GM08714 (cell line): ENCODE results near the gene GLYATL1B.
"Not testable (repeated sequence)": the region's sequence is repeated elsewhere in the genome, so short reads cannot be mapped to it uniquely, and the experiment has no call there.

ENCODE experiments used
- H3K4me3 ChIP-seq: fragments of 200-500 bp; sonication (Bioruptor generic); 2 replicates; pipeline ENCODE4 v1.5.1; 2014; ENCODE audit warnings: mild to moderate bottlenecking, low read length, inconsistent platforms
- ZNF274 ChIP-seq: IDR thresholded peaks from 2 replicates; pipeline ENCODE4 v1.6.1; 2012; ENCODE audit warnings: mild to moderate bottlenecking, low read depth, low read length

GLYATL1B gene

GRCh38 chr11:59086007-59086406 lies at the start of gene GLYATL1B:
TSS of gene GLYATL1B (plus strand) at chr11:59086307. CDS start at chr11:59086307, 0 bp downstream.
- not testable (repeated sequence) for H3K4me3 ChIP-seq

- not testable (repeated sequence) for H3K4me3 ChIP-seq
Observed at GRCh38 chr11:59036542-59036941, 49.6 kb upstream of the GLYATL1B start.

GRCh38 chr11:59037434-59037833 lies 48.7 kb upstream of the GLYATL1B start:
- H3K4me3 ChIP-seq, result not testable (repeated sequence)

- no peak overlapping the region for H3K4me3 ChIP-seq
- TF ChIP-seq ZNF274, result no peak
Observed at GRCh38 chr11:59040607-59041006, 45.5 kb upstream of the GLYATL1B start.

- H3K4me3 ChIP-seq, result not testable (repeated sequence)
Observed at GRCh38 chr11:59051383-59051782, 34.7 kb upstream of the GLYATL1B start.

- H3K4me3 ChIP-seq, result not testable (repeated sequence)
Observed at GRCh38 chr11:59052355-59052754, 33.8 kb upstream of the GLYATL1B start.

- H3K4me3 ChIP-seq, result no peak overlapping the region
- no peak for TF ChIP-seq ZNF274
Observed at GRCh38 chr11:59053387-59053786, 32.7 kb upstream of the GLYATL1B start.

- peak overlapping the region; percentile 58; the same call in 1 of the 2 replicates for H3K4me3 ChIP-seq
Observed at GRCh38 chr11:59058120-59059033, 27.7 kb upstream of the GLYATL1B start.

GRCh38 chr11:59060096-59060495 lies 26.0 kb upstream of the GLYATL1B start:
- not testable (repeated sequence) for H3K4me3 ChIP-seq

GRCh38 chr11:59062602-59063529 lies 23.2 kb upstream of the GLYATL1B start:
- TF ChIP-seq ZNF274, result no peak
- no peak overlapping the region for H3K4me3 ChIP-seq

GRCh38 chr11:59063996-59064727 lies 21.9 kb upstream of the GLYATL1B start:
- not testable (repeated sequence) for H3K4me3 ChIP-seq

GRCh38 chr11:59069087-59069486 lies 17.0 kb upstream of the GLYATL1B start:
- no peak for TF ChIP-seq ZNF274
- H3K4me3 ChIP-seq, result no peak overlapping the region

GRCh38 chr11:59076876-59077571 lies 9.1 kb upstream of the GLYATL1B start:
- H3K4me3 ChIP-seq, result no peak overlapping the region
- TF ChIP-seq ZNF274, result no peak

- H3K4me3 ChIP-seq, result no peak overlapping the region
- TF ChIP-seq ZNF274, result no peak
Observed at GRCh38 chr11:59078435-59078834, 7.7 kb upstream of the GLYATL1B start.

- TF ChIP-seq ZNF274, result no peak
- no peak overlapping the region for H3K4me3 ChIP-seq
Observed at GRCh38 chr11:59079086-59079485, 7.0 kb upstream of the GLYATL1B start.

- H3K4me3 ChIP-seq, result not testable (repeated sequence)
Observed at GRCh38 chr11:59080421-59080820, 5.7 kb upstream of the GLYATL1B start.

GRCh38 chr11:59081430-59082020 lies 4.6 kb upstream of the GLYATL1B start:
- not testable (repeated sequence) for H3K4me3 ChIP-seq
